Upper lobe of left lung (tissue), 6 donors: ENCODE measurements around the gene DLGAP1. TPM values are rescaled to one million over a fixed set of nuclear protein-coding genes. Genes with fewer than 3 reads are reported as not detected.

ENCODE experiments used
- ATAC-seq, 2 donors: fragments of 200-7000 bp; cut with Tn5 transposase; one replicate each; pipeline ENCODE4 v1.9.1; 2022; ENCODE audit warnings: mild to moderate bottlenecking in 2 of 2, moderate library complexity in 2 of 2; ENCODE audit not compliant: low FRiP score in 2 of 2
- DNase-seq, 2 donors: peaks; one replicate each; pipeline ENCODE4 v3.0.0-alpha.2; 2019 to 2020
- H3K27ac ChIP-seq, 4 donors: fragments of 200-600 bp; sonication (generic); one replicate each; pipeline ENCODE4 v1.5.1; 2016 to 2019
- H3K27me3 ChIP-seq, 4 donors: fragments of 200-600 bp; sonication (generic); one replicate each; pipeline ENCODE4 v1.5.1; 2017 to 2019
- H3K36me3 ChIP-seq, 4 donors: fragments of 200-600 bp; sonication (generic); one replicate each; pipeline ENCODE4 v1.5.1; 2016 to 2019
- H3K4me1 ChIP-seq, 4 donors: fragments of 200-600 bp; sonication (generic); one replicate each; pipeline ENCODE4 v1.5.1; 2018 to 2019
- H3K4me3 ChIP-seq, 4 donors: fragments of 200-600 bp; sonication (generic); one replicate each; pipeline ENCODE4 v1.5.1; 2017 to 2019; ENCODE audit warnings: mild to moderate bottlenecking in 2 of 4, moderate library complexity in 1 of 4
- H3K9me3 ChIP-seq, 4 donors: fragments of 200-600 bp; sonication (generic); one replicate each; pipeline ENCODE4 v1.5.1; 2018 to 2019
- EP300 ChIP-seq, 4 donors: sonication (generic); formaldehyde crosslinking; IDR thresholded peaks; one replicate each; pipeline ENCODE4 v1.5.1; 2017; ENCODE audit warnings: antibody characterized with exemption in 4 of 4, control low read depth in 2 of 4
- POLR2A ChIP-seq, 4 donors: fragments of 450-650 bp; IDR thresholded peaks; one replicate each; pipeline ENCODE4 v1.5.1; 2016 to 2017; ENCODE audit warnings: antibody characterized with exemption in 4 of 4, mild to moderate bottlenecking in 2 of 4
- POLR2AphosphoS5 ChIP-seq, 2 donors: sonication (generic); formaldehyde crosslinking; IDR thresholded peaks; one replicate each; pipeline ENCODE4 v1.5.1; 2017; ENCODE audit warnings: antibody characterized with exemption in 2 of 2
- WGBS, 2 donors: methylation state at CpG; one replicate each; pipeline ENCODE4 v1.1.5; 2017 to 2018; 5-methylcytosine and 5-hydroxymethylcytosine counted together
- total RNA-seq, 6 donors: library from RNA; depleted of rRNA in 4 of 6; stranded (reverse); fragments of >200 nt in 4 of 6; gene quantifications; one replicate each; pipeline versions ENCODE4 v1.1.0 to v1.2.1, GENCODE V29; 2016 to 2021
- TF ChIP-seq, protein P1 (sequence below), 6 experiments: fragments of 450-650 bp in 4 of 6; fragments of 200-600 bp in 2 of 6; sonication (generic) in 2 of 6; IDR thresholded peaks; one replicate each; pipeline ENCODE4 v1.5.1; 2016 to 2019; ENCODE audit warnings: antibody characterized with exemption in 6 of 6
- donor health status: DM: no; HTN: no; CAD: no; lungs with moderate emphysema.
- donor health status: DM: no; HTN: yes; CAD: no; lungs with severe emphysema.

The DLGAP1 gene
- total RNA-seq, 6 donors from 2014 or later, result 2.1 to 4.6 (median 3.6) TPM

DNA sequence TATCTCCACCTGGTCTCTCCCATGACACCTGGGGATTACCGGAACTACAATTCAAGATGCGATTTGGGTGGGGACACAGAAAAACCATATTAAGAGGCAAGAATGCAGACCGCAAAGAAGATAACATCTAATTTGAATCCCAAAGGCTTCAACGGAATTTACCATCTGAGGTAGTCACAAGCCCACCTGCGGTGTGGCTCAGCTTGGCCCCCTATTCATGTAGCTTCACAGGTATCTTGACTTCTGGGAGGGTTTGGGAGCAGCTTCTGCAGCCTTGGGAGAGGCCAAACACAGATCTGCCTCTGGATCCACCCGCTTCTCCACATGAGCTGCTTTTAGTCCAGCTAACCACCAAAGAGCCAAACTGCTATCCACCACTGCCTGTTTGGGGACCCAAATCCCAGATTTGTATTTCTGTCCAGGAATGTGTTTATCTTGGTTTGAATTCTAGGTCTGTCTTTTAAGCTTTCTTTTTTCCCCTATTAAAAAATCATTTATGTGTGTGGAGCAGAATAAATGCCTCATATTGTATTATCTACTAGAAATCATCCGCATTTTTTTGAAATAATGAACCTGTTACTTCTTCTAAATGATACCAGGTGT is 247.6 kb downstream of the DLGAP1 start:
- H3K4me3 ChIP-seq, result no peak overlapping the region
- no peaks in the 10 kb centered on the region for H3K4me1 ChIP-seq
- DNase-seq, result no peak
- no peak for ATAC-seq
- TF ChIP-seq EP300 (IDR thresholded peaks at IDR 0.05) (no peak), POLR2AphosphoS5 (IDR thresholded peaks at IDR 0.05) (no peak), POLR2A (IDR thresholded peaks at IDR 0.05) (no peak)
- TF ChIP-seq, protein P1, sequence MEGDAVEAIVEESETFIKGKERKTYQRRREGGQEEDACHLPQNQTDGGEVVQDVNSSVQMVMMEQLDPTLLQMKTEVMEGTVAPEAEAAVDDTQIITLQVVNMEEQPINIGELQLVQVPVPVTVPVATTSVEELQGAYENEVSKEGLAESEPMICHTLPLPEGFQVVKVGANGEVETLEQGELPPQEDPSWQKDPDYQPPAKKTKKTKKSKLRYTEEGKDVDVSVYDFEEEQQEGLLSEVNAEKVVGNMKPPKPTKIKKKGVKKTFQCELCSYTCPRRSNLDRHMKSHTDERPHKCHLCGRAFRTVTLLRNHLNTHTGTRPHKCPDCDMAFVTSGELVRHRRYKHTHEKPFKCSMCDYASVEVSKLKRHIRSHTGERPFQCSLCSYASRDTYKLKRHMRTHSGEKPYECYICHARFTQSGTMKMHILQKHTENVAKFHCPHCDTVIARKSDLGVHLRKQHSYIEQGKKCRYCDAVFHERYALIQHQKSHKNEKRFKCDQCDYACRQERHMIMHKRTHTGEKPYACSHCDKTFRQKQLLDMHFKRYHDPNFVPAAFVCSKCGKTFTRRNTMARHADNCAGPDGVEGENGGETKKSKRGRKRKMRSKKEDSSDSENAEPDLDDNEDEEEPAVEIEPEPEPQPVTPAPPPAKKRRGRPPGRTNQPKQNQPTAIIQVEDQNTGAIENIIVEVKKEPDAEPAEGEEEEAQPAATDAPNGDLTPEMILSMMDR (IDR thresholded peaks at IDR 0.05), result no peak
- WGBS, 2 donors, result 85 to 88% methylated on average over 7 of the region's 7 CpGs
- no peaks in the 10 kb centered on the region for H3K9me3 ChIP-seq
- H3K27me3 ChIP-seq, result no peaks in the 10 kb centered on the region
- no peak overlapping the region for H3K27ac ChIP-seq
- H3K36me3 ChIP-seq, result no peaks in the 10 kb centered on the region

DNA sequence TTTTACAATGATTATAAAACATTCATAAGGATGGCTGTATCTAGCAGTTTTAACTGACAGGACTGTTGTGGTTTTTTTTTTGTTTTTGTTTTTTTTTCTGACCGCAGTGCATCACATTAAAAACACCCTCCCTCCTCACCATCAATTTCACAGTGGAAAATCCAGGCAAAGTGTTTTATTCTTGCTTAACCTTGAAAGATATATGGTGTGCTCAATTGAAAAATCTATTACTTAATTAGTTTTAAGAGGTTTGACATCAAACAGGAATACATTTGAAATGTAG is 250.7 kb downstream of the DLGAP1 start:
- no peak for ATAC-seq
- H3K9me3 ChIP-seq, result no peaks in the 10 kb centered on the region
- H3K36me3 ChIP-seq, result no peaks in the 10 kb centered on the region
- no peak overlapping the region for H3K4me3 ChIP-seq
- no peak for TF ChIP-seq EP300 (IDR thresholded peaks at IDR 0.05)
- no peak for TF ChIP-seq POLR2AphosphoS5 (IDR thresholded peaks at IDR 0.05)
- no peak for TF ChIP-seq POLR2A (IDR thresholded peaks at IDR 0.05)
- TF ChIP-seq, protein P1 (IDR thresholded peaks at IDR 0.05), result no peak
- H3K27me3 ChIP-seq, result no peaks in the 10 kb centered on the region
- DNase-seq, result no peak
- WGBS, 2 donors, result 50 to 61% methylated on average over 1 of the region's 1 CpG
- no peak overlapping the region for H3K27ac ChIP-seq
- H3K4me1 ChIP-seq, result no peaks in the 10 kb centered on the region

GRCh38 chr18:4203568-4204437 is 251.3 kb downstream of the DLGAP1 start:
- no peak for ATAC-seq
- TF ChIP-seq EP300 (IDR thresholded peaks at IDR 0.05) (no peak), POLR2A (IDR thresholded peaks at IDR 0.05) (no peak), POLR2AphosphoS5 (IDR thresholded peaks at IDR 0.05) (no peak)
- TF ChIP-seq, protein P1 (IDR thresholded peaks at IDR 0.05), result no peak

DNA sequence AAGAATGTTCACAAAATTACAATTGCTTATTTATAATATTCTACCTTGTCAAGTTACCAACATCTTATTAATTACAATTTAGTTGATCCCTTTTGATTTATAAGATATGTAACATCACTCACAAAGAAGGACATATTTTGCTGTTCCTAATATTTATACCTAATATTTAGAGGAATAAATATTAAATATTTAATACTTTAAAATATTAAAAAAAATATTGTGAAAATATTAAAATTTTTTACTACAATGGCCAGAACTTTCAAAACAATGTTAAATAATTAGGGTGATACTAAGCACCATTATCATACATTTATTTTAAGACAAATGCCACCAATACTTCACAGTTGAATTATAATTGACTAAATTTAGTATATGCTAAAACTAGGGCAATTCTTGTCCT is 254.7 kb downstream of the DLGAP1 start:
- H3K27ac ChIP-seq, result no peak overlapping the region
- no peak for ATAC-seq
- TF ChIP-seq, protein P1 (IDR thresholded peaks at IDR 0.05), result no peak
- TF ChIP-seq EP300 (IDR thresholded peaks at IDR 0.05), result no peak

More at GRCh38 chr18:4203568-4204437, 251.3 kb downstream of the DLGAP1 start:
- no peaks in the 10 kb centered on the region for H3K4me1 ChIP-seq
- no peaks in the 10 kb centered on the region for H3K36me3 ChIP-seq
- no peak for DNase-seq
- no peaks in the 10 kb centered on the region for H3K9me3 ChIP-seq
- no peak overlapping the region for H3K4me3 ChIP-seq
- no peaks in the 10 kb centered on the region for H3K27me3 ChIP-seq
- WGBS, 2 donors, result 70 to 75% methylated on average over 5 of the region's 5 CpGs
- H3K27ac ChIP-seq, result no peak overlapping the region

GRCh38 chr18:4198956-4199355 is 256.2 kb downstream of the DLGAP1 start:
- Histone ChIP-seq H3K27me3 (no peaks in the 10 kb centered on the region), H3K4me1 (no peaks in the 10 kb centered on the region), H3K4me3 (no peak overlapping the region), H3K36me3 (no peaks in the 10 kb centered on the region), H3K9me3 (no peaks in the 10 kb centered on the region), H3K27ac (no peak overlapping the region)
- ATAC-seq, result no peak
- WGBS, 2 donors, result 75 to 87% methylated on average over 5 of the region's 5 CpGs
- TF ChIP-seq, protein P1 (IDR thresholded peaks at IDR 0.05), result no peak
- no peak for DNase-seq

More for the DNA sequence above, 254.7 kb downstream of the DLGAP1 start:
- Histone ChIP-seq H3K9me3 (no peaks in the 10 kb centered on the region), H3K36me3 (no peaks in the 10 kb centered on the region), H3K4me1 (no peaks in the 10 kb centered on the region), H3K4me3 (no peak overlapping the region), H3K27me3 (no peaks in the 10 kb centered on the region)
- no peak for DNase-seq
